ENCODE results near the gene THRAP3.

THRAP3 gene

GRCh38 chr1:36208978-36209703, 15.1 kb upstream of the THRAP3 start:
- no peak for TF ChIP-seq TAF1 (IDR thresholded peaks at IDR 0.05; ENCODE audit: borderline replicate concordance, insufficient read depth, low read length)
- TF ChIP-seq REST (IDR thresholded peaks at IDR 0.05; ENCODE audit: insufficient read depth in 1 of 2, low read depth in 2 of 2, low read length in 2 of 2) = no peak
- TF ChIP-seq SIN3A (IDR thresholded peaks at IDR 0.05; ENCODE audit: borderline replicate concordance, insufficient read depth, low read length) = no peak
- TF ChIP-seq POLR2AphosphoS5 (IDR thresholded peaks at IDR 0.05; ENCODE audit: low read depth, low read length) = no peak
- no peak for TF ChIP-seq FOXP2 (optimal IDR thresholded peaks at IDR 0.05; ENCODE audit: borderline replicate concordance, extremely low read depth, extremely low read length, insufficient read depth)

- TF ChIP-seq SIN3A (IDR thresholded peaks at IDR 0.05; ENCODE audit: borderline replicate concordance, insufficient read depth, low read length) (no peak), FOXP2 (optimal IDR thresholded peaks at IDR 0.05; ENCODE audit: borderline replicate concordance, extremely low read depth, extremely low read length, insufficient read depth) (no peak), TAF1 (IDR thresholded peaks at IDR 0.05; ENCODE audit: borderline replicate concordance, insufficient read depth, low read length) (no peak), POLR2AphosphoS5 (IDR thresholded peaks at IDR 0.05; ENCODE audit: low read depth, low read length) (no peak), REST (IDR thresholded peaks at IDR 0.05; ENCODE audit: insufficient read depth in 1 of 2, low read depth in 2 of 2, low read length in 2 of 2) (no peak)
These were observed 12.9 kb upstream of the THRAP3 start for GRCh38 chr1:36211307-36211706.

GRCh38 chr1:36211841-36212240, 12.4 kb upstream of the THRAP3 start:
- TF ChIP-seq SIN3A (IDR thresholded peaks at IDR 0.05; ENCODE audit: borderline replicate concordance, insufficient read depth, low read length) (no peak), POLR2AphosphoS5 (IDR thresholded peaks at IDR 0.05; ENCODE audit: low read depth, low read length) (no peak), REST (IDR thresholded peaks at IDR 0.05; ENCODE audit: insufficient read depth in 1 of 2, low read depth in 2 of 2, low read length in 2 of 2) (no peak), FOXP2 (optimal IDR thresholded peaks at IDR 0.05; ENCODE audit: borderline replicate concordance, extremely low read depth, extremely low read length, insufficient read depth) (no peak), TAF1 (IDR thresholded peaks at IDR 0.05; ENCODE audit: borderline replicate concordance, insufficient read depth, low read length) (no peak)

GRCh38 chr1:36212782-36213181, 11.5 kb upstream of the THRAP3 start:
- TF ChIP-seq POLR2AphosphoS5 (IDR thresholded peaks at IDR 0.05; ENCODE audit: low read depth, low read length) = no peak
- TF ChIP-seq SIN3A (IDR thresholded peaks at IDR 0.05; ENCODE audit: borderline replicate concordance, insufficient read depth, low read length) = no peak
- TF ChIP-seq REST (IDR thresholded peaks at IDR 0.05; ENCODE audit: insufficient read depth in 1 of 2, low read depth in 2 of 2, low read length in 2 of 2) = no peak
- no peak for TF ChIP-seq TAF1 (IDR thresholded peaks at IDR 0.05; ENCODE audit: borderline replicate concordance, insufficient read depth, low read length)
- TF ChIP-seq FOXP2 (optimal IDR thresholded peaks at IDR 0.05; ENCODE audit: borderline replicate concordance, extremely low read depth, extremely low read length, insufficient read depth) = no peak
